Heart left ventricle (tissue), 16 donors: ENCODE results near the gene C12orf42. TPM values are rescaled to one million over a fixed set of nuclear protein-coding genes. Genes with fewer than 3 reads are reported as not detected.

Experiments
- ATAC-seq, 4 donors: fragments of 200-7000 bp; cut with Tn5 transposase; one replicate each; pipeline ENCODE4 v1.9.1; 2020 to 2022; ENCODE audit warnings: moderate library complexity in 4 of 4, mild to moderate bottlenecking in 3 of 4, moderate number of reproducible peaks in 1 of 4
- DNase-seq, 5 donors: peaks; one replicate each; pipeline ENCODE4 v3.0.0-alpha.2; 2020
- H3K27ac ChIP-seq, 12 donors: fragments of 200-600 bp; sonication (generic) in 4 of 12; one replicate each; pipeline versions ENCODE4 v1.5.0 to v1.8.0; 2016 to 2022; ENCODE audit warnings: mild to moderate bottlenecking in 2 of 12
- H3K27me3 ChIP-seq, 9 donors: fragments of 200-600 bp; sonication (generic) in 2 of 9; one replicate each; pipeline versions ENCODE4 v1.5.1 to v1.8.0; 2016 to 2022; ENCODE audit warnings: mild to moderate bottlenecking in 3 of 9
- H3K36me3 ChIP-seq, 9 donors: fragments of 200-600 bp; sonication (generic) in 2 of 9; one replicate each; pipeline versions ENCODE4 v1.5.0 to v1.8.0; 2018 to 2022; ENCODE audit warnings: mild to moderate bottlenecking in 2 of 9
- H3K4me1 ChIP-seq, 12 donors: fragments of 200-600 bp; sonication (generic) in 4 of 12; one replicate each; pipeline versions ENCODE4 v1.5.0 to v1.8.0; 2016 to 2022; ENCODE audit warnings: mild to moderate bottlenecking in 3 of 12
- H3K4me3 ChIP-seq, 12 donors: fragments of 200-600 bp; sonication (generic) in 4 of 12; one replicate each; pipeline versions ENCODE4 v1.5.0 to v1.8.0; 2017 to 2022; ENCODE audit warnings: mild to moderate bottlenecking in 9 of 12, moderate library complexity in 4 of 12
- H3K9me3 ChIP-seq, 12 donors: fragments of 200-600 bp; sonication (generic) in 4 of 12; one replicate each; pipeline versions ENCODE4 v1.5.0 to v1.8.0; 2016 to 2022; ENCODE audit warnings: mild to moderate bottlenecking in 1 of 12
- CTCF ChIP-seq, 12 donors: fragments of 200-600 bp; sonication (generic) in 4 of 12; IDR thresholded peaks; one replicate each; pipeline versions ENCODE4 v1.5.0 to v1.8.0; 2018 to 2022; ENCODE audit warnings: antibody characterized with exemption in 12 of 12, mild to moderate bottlenecking in 5 of 12
- POLR2A ChIP-seq, 2 donors: fragments of 450-650 bp; IDR thresholded peaks; one replicate each; pipeline ENCODE4 v1.6.1; 2017; ENCODE audit warnings: antibody characterized with exemption in 2 of 2, mild to moderate bottlenecking in 2 of 2, moderate library complexity in 2 of 2
- WGBS, 4 donors: extraction: QIAGEN DNeasy Blood & Tissue Kit in 2 of 4; methylation state at CpG; one replicate each; pipeline versions ENCODE4 v1.1.5 to v1.1.7; 2013 to 2018; 5-methylcytosine and 5-hydroxymethylcytosine counted together
- intact Hi-C, 10 donors: fragments of 100-400 bp; cut with DNase I; formaldehyde crosslinking; loops; one replicate each; pipeline versions ENCODE4 v1.11.1 to v1.14.2; 2022
- polyA plus RNA-seq, 2 donors: library from polyadenylated mRNA; stranded (reverse); fragments of 200-250 nt; gene quantifications; one replicate each; pipeline ENCODE4 v1.2.3, GENCODE V29; 2013
- total RNA-seq, 9 donors: library from RNA; depleted of rRNA in 2 of 9; stranded (reverse); fragments of >200 nt in 2 of 9; fragmentation: NEBNext Ultra II Directional in 3 of 9; extraction: Animal tissue kit (Norgen Biotek cat#: 25700) in 3 of 9; gene quantifications; one replicate each; pipeline versions ENCODE4 v1.1.0 to v1.2.4, GENCODE V29; 2016 to 2023
- donor health status: ischemic (EF 13 %, LVEDD 7.1; RV severe dilation, severe dysfunction).
- donor health status: healthy with polysubstance abuse.
- donor health status: DM: no; HTN: yes; CAD: no.
- donor health status: DM: no; HTN: no; CAD: no.
- donor health status: ischemic (EF 25% LVEDD 6.9; RV normal size, moderate dysfunction).
- donor health status: ischemic (EF 25% LVEDD 5.7; RV mildly dilated, moderate dysfunction).
- donor health status: healthy.
- donor health status: DM: yes; HTN: yes; CAD: no.
- donor health status: ischemic (EF 35%, LVEDD 5.7; RV mildly dilated, moderate dysfunction).
- donor health status: nonischemic (EF 11% LVEDD 7.7; RV severe dilation, severe dysfunction).
- donor health status: DM: yes; HTN: yes; CAD: no.
- donor health status: PGD.
- donor health status: ischemic (EF 29% LVEDD 5.4; RV normal size, mild dysfunction).
- donor health status: nonischemic (EF 23%, LVEDD 6.1; RV moderate dilation, normal function).

Gene C12orf42
- total and polyA plus RNA-seq, 11 donors: not detected

DNA sequence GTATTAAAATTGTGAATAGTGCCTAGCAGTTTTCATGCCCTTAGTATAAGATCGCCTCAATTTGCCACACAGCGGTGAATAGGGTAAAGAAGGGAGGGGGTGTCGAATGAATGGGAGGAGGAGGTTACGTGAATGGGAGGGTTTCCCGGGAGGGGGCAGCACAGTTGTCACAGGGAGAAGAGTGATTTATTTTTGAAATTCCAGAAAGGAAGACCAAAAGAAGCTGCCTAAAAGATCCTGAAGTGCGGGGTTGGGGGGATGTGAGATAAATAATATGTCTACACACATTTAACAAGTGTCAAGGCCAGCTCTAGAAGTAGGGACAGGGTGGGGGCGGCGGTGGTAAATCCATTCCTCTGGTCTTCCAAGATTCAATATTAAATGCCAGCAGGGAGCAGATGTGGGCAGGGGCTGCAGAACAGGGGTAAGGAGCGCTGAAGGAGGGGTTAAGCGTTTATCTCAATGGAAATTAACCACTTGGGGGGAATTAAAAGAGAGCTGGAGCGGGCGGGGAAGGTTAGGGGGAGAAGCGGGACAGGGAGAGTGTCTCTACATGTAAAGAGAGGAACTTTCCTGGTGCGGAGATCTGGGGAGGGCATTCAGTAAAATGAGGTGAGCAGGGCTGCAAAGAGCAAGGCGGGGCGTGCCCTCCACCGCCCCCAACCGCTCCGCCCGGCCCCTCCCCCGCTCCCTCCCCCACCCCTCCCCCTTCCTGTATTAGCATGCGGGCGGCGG is 867 bp downstream of the C12orf42 start:
- intact Hi-C loops: no loop called here
- whole genome bisulfite sequencing, 4 donors: 3 to 5% (median 4%) methylated on average over 21 to 24 of the region's 24 CpGs
- peaks cover 3 to 64% (median 30%) of the 10 kb centered on the region in 9 donors for H3K27me3 ChIP-seq
- H3K36me3 ChIP-seq: no peaks in the 10 kb centered on the region
- peak overlapping the region in 11 of 12 donors; percentile 10 to 51 (median 41) for H3K4me3 ChIP-seq
- DNase-seq: no peak
- ATAC-seq: peak in 1 of 4 donors; percentile 31
- H3K9me3 ChIP-seq: no peaks in the 10 kb centered on the region
- TF ChIP-seq POLR2A (IDR thresholded peaks at IDR 0.05) (no peak), CTCF (IDR thresholded peaks at IDR 0.05) (no peak)
- no peak overlapping the region for H3K27ac ChIP-seq
- peaks cover 0 to 15% (median 0%) of the 10 kb centered on the region in 12 donors for H3K4me1 ChIP-seq

- no peaks in the 10 kb centered on the region for H3K9me3 ChIP-seq
- H3K4me1 ChIP-seq: peaks cover 0 to 15% (median 0%) of the 10 kb centered on the region in 12 donors
- no peak for TF ChIP-seq POLR2A (IDR thresholded peaks at IDR 0.05)
- TF ChIP-seq CTCF (IDR thresholded peaks at IDR 0.05): no peak
Measured at GRCh38 chr12:103494051-103494733, 1.6 kb downstream of the C12orf42 start.

GRCh38 chr12:103493199-103493598 is 2.6 kb downstream of the C12orf42 start:
- Histone ChIP-seq H3K27me3 (peaks cover 3 to 69% (median 30%) of the 10 kb centered on the region in 9 donors), H3K9me3 (peaks cover 0 to 2% (median 0%) of the 10 kb centered on the region in 12 donors), H3K4me3 (no peak overlapping the region), H3K36me3 (no peaks in the 10 kb centered on the region), H3K27ac (no peak overlapping the region), H3K4me1 (peaks cover 0 to 15% (median 0%) of the 10 kb centered on the region in 12 donors)
- ATAC-seq (no peak), DNase-seq (no peak)
- WGBS, 4 donors: 86 to 93% (median 89%) methylated on average over 4 of the region's 4 CpGs
- intact Hi-C loops: no loop called here
- TF ChIP-seq POLR2A (IDR thresholded peaks at IDR 0.05) (no peak), CTCF (IDR thresholded peaks at IDR 0.05) (no peak)

More at GRCh38 chr12:103494051-103494733, 1.6 kb downstream of the C12orf42 start:
- DNase-seq: no peak
- intact Hi-C loops: no loop called here
- H3K36me3 ChIP-seq: no peaks in the 10 kb centered on the region
- 59 to 63% (median 61%) methylated on average over 5 of the region's 5 CpGs for WGBS, 4 donors
- peaks cover 3 to 69% (median 30%) of the 10 kb centered on the region in 9 donors for H3K27me3 ChIP-seq
- ATAC-seq: no peak
- H3K27ac ChIP-seq: no peak overlapping the region
- no peak overlapping the region for H3K4me3 ChIP-seq

- H3K27me3 ChIP-seq: no peaks in the 10 kb centered on the region
- no peaks in the 10 kb centered on the region for H3K36me3 ChIP-seq
- intact Hi-C loops: no loop called here
- no peaks in the 10 kb centered on the region for H3K4me1 ChIP-seq
- ATAC-seq (no peak), DNase-seq (no peak)
- TF ChIP-seq POLR2A (IDR thresholded peaks at IDR 0.05) (no peak), CTCF (IDR thresholded peaks at IDR 0.05) (no peak)
- H3K27ac ChIP-seq: no peak overlapping the region
- 57 to 64% (median 61%) methylated on average over 4 of the region's 4 CpGs for WGBS, 4 donors
- H3K4me3 ChIP-seq: no peak overlapping the region
- peaks cover 0 to 42% (median 15%) of the 10 kb centered on the region in 12 donors for H3K9me3 ChIP-seq
Measured at GRCh38 chr12:103482365-103482764, 13.4 kb downstream of the C12orf42 start.
